Testis (tissue), 2 donors: ENCODE results near the gene ZNF277.

Experiments used
- POLR2A ChIP-seq: fragments of 450-650 bp; IDR thresholded peaks from one replicate; pipeline ENCODE4 v1.6.1; 2017; ENCODE audit warnings: antibody characterized with exemption, mild to moderate bottlenecking, moderate library complexity
- TF ChIP-seq, protein P1 (sequence below), 3 experiments: fragments of 450-650 bp in 2 of 3; fragments of 200-600 bp in 1 of 3; sonication (generic) in 1 of 3; IDR thresholded peaks; one replicate each; pipeline ENCODE4 v1.5.1; 2016 to 2019; ENCODE audit warnings: antibody characterized with exemption in 3 of 3, mild to moderate bottlenecking in 2 of 3, moderate library complexity in 1 of 3

DNA sequence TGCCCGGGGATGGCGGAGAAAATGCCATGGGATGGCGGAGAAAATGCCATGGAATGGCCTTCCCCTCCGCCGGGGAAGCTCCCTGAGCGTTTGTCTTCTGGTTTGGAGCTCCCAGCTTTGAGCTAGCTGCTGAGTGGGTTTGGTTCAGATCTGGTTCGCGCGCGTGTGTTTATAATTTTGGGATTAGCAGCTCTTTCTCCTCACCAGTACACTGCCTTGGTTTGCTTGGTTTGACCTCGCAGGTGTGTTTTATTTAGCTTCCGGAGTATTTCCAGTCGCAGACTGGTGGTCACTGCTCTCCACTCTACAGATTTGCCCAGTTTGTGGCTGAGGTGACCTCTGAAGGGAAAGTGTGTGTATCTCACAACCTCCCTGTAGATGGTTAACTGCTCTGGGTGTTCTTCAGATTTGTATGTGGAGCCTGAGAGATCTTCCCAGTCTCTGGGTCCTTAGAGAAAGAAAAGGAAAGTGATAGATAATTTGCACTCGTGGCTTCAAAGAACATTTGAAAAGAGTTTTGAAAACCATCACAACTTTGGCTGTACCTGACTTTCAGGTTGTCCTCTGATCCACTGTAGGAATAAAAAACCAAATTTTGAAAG lies 597 bp downstream of the ZNF277 start:
- TF ChIP-seq, protein P1, sequence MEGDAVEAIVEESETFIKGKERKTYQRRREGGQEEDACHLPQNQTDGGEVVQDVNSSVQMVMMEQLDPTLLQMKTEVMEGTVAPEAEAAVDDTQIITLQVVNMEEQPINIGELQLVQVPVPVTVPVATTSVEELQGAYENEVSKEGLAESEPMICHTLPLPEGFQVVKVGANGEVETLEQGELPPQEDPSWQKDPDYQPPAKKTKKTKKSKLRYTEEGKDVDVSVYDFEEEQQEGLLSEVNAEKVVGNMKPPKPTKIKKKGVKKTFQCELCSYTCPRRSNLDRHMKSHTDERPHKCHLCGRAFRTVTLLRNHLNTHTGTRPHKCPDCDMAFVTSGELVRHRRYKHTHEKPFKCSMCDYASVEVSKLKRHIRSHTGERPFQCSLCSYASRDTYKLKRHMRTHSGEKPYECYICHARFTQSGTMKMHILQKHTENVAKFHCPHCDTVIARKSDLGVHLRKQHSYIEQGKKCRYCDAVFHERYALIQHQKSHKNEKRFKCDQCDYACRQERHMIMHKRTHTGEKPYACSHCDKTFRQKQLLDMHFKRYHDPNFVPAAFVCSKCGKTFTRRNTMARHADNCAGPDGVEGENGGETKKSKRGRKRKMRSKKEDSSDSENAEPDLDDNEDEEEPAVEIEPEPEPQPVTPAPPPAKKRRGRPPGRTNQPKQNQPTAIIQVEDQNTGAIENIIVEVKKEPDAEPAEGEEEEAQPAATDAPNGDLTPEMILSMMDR (IDR thresholded peaks at IDR 0.05): no peak
- TF ChIP-seq POLR2A: no peak
